NCI-H69 (cell line): Measurements from ENCODE around the gene AR.

Source experiments
- DNase-seq: peaks from one replicate; lab custom pipeline; 2025; lab: John Stamatoyannopoulos, UW

The AR gene

GRCh38 chrX:67543818-67544217 lies at the start of gene AR:
TSS of gene AR (plus strand) at chrX:67544021. CDS start at chrX:67545147, 1,126 bp downstream.
- no peak for DNase-seq

- DNase-seq: no peak
Measured at GRCh38 chrX:67500617-67501016, 43.2 kb upstream of the AR start.

GRCh38 chrX:67503004-67503403 lies 40.8 kb upstream of the AR start:
- no peak for DNase-seq

- DNase-seq: no peak
Measured at GRCh38 chrX:67503453-67503852, 40.4 kb upstream of the AR start.

- DNase-seq: no peak
Measured at GRCh38 chrX:67520671-67521070, 23.1 kb upstream of the AR start.

GRCh38 chrX:67523002-67523681 lies 20.7 kb upstream of the AR start:
- DNase-seq: no peak

GRCh38 chrX:67523932-67524331 lies 19.9 kb upstream of the AR start:
- no peak for DNase-seq

GRCh38 chrX:67524428-67524827 lies 19.4 kb upstream of the AR start:
- DNase-seq: no peak

GRCh38 chrX:67524950-67525691 lies 18.7 kb upstream of the AR start:
- DNase-seq: no peak

GRCh38 chrX:67536564-67536963 lies 7.3 kb upstream of the AR start:
- no peak for DNase-seq

- DNase-seq: no peak
Measured at GRCh38 chrX:67538383-67538782, 5.4 kb upstream of the AR start.

GRCh38 chrX:67544281-67545035 lies 637 bp downstream of the AR start:
- DNase-seq: no peak

GRCh38 chrX:67545036-67545821 lies 1.4 kb downstream of the AR start:
- DNase-seq: no peak

- DNase-seq: no peak
Measured at GRCh38 chrX:67545893-67546495, 2.2 kb downstream of the AR start.

- DNase-seq: no peak
Measured at GRCh38 chrX:67546496-67547423, 2.9 kb downstream of the AR start.

- peak; percentile 6 for DNase-seq
Measured at GRCh38 chrX:67555578-67556203, 11.9 kb downstream of the AR start.

- DNase-seq: no peak
Measured at GRCh38 chrX:67558267-67558666, 14.4 kb downstream of the AR start.

- DNase-seq: no peak
Measured at GRCh38 chrX:67563469-67564448, 19.9 kb downstream of the AR start.

GRCh38 chrX:67564475-67564874 lies 20.7 kb downstream of the AR start:
- no peak for DNase-seq
